Measurements from ENCODE around the gene AP1S3.

- TF ChIP-seq CTCF (IDR thresholded peaks at IDR 0.05; ENCODE audit: insufficient read depth, low read depth, low read length) (no peak), EZH2 (IDR thresholded peaks at IDR 0.05; ENCODE audit: insufficient read depth, low read length) (no peak)
These were observed 77.6 kb downstream of the AP1S3 start for GRCh38 chr2:223759569-223760430.

Data from astrocyte (in vitro differentiated cells and primary cell).